ENCODE data around the gene ZCCHC24.

GRCh38 chr10:79447911-79448731 is 2.7 kb upstream of the ZCCHC24 start:
- no peak for TF ChIP-seq YY1 (IDR thresholded peaks at IDR 0.05; ENCODE audit: insufficient read depth, insufficient read length)
- no peak for TF ChIP-seq ZNF274 (IDR thresholded peaks at IDR 0.05; ENCODE audit: low read depth, low read length)
- no peak for TF ChIP-seq SUZ12 (IDR thresholded peaks at IDR 0.05; ENCODE audit: extremely low read depth, insufficient read depth, insufficient read length)

Data from NT2/D1 (cell line).